Right cardiac atrium (tissue), 5 donors: ENCODE measurements around the gene NOTUM. TPM values are rescaled to one million over a fixed set of nuclear protein-coding genes. Genes with fewer than 3 reads are reported as not detected.

Experiments
- ATAC-seq, 2 donors: fragments of 200-7000 bp; cut with Tn5 transposase; one replicate each; pipeline versions ENCODE4 v1.8.0 to v1.9.1; 2020; ENCODE audit warnings: moderate library complexity in 2 of 2, mild to moderate bottlenecking in 1 of 2
- DNase-seq, 3 donors: peaks; one replicate each; pipeline ENCODE4 v3.0.0-alpha.2; 2020
- H3K27ac ChIP-seq: one replicate; pipeline ENCODE4 v1.5.1; 2013; ENCODE audit warnings: mild to moderate bottlenecking, low read length, control low read depth, moderate library complexity
- H3K27me3 ChIP-seq: one replicate; pipeline ENCODE4 v1.6.1; 2013; ENCODE audit not compliant: control insufficient read depth, insufficient read depth
- H3K4me1 ChIP-seq: one replicate; pipeline ENCODE4 v1.6.1; 2013; ENCODE audit warnings: low read length; ENCODE audit not compliant: control insufficient read depth, insufficient read depth
- H3K4me3 ChIP-seq: one replicate; pipeline ENCODE4 v1.5.1; 2013; ENCODE audit warnings: low read length, control low read depth
- H3K9me3 ChIP-seq: one replicate; pipeline ENCODE4 v1.6.1; 2013; ENCODE audit warnings: low read length; ENCODE audit not compliant: control insufficient read depth
- WGBS: extraction: QIAGEN DNeasy Blood & Tissue Kit; methylation state at CpG from one replicate; pipeline ENCODE4 v1.1.7; 2013; 5-methylcytosine and 5-hydroxymethylcytosine counted together
- intact Hi-C, 4 donors: fragments of 100-400 bp; cut with DNase I; formaldehyde crosslinking; loops; one replicate each; pipeline versions ENCODE4 v1.11.0 to v1.14.0; 2022 to 2023
- long read RNA-seq, 4 donors: library from polyadenylated mRNA; unstranded; transcript quantifications; one replicate each; pipeline ENCODE4 v2.0.0, GENCODE V29; 2020 to 2021
- polyA plus RNA-seq: library from polyadenylated mRNA; stranded (reverse); fragments of 200-250 nt; gene quantifications from one replicate; pipeline ENCODE4 v1.2.3, GENCODE V29; 2013
- total RNA-seq, 4 donors: library from RNA; stranded (reverse); fragmentation: NEBNext Ultra II Directional; extraction: Animal tissue kit (Norgen Biotek cat#: 25700); gene quantifications; one replicate each; pipeline ENCODE4 v1.2.1, GENCODE V29; 2021
- donor health status: healthy with polysubstance abuse.
- donor health status: DM: no; HTN: yes; CAD: no.
- donor health status: DM: no; HTN: no; CAD: no.
- donor health status: DM: no; HTN: yes; CAD: no; lungs with severe emphysema.
- donor health status: DM: yes; HTN: yes; CAD: no.

NOTUM gene
- total RNA-seq (not detected), polyA plus RNA-seq (0.05 TPM)
- long read RNA-seq, donor 1, result 0 reads
- long read RNA-seq, donor 2, result 0 reads
- long read RNA-seq, donor 3, result 0 reads
- long read RNA-seq, donor 4, partial matches to known transcripts, result 0 of 1 reads
- long read RNA-seq, donor 4, other reads (novel, unspliced or antisense), result 1 of 1 reads

DNA sequence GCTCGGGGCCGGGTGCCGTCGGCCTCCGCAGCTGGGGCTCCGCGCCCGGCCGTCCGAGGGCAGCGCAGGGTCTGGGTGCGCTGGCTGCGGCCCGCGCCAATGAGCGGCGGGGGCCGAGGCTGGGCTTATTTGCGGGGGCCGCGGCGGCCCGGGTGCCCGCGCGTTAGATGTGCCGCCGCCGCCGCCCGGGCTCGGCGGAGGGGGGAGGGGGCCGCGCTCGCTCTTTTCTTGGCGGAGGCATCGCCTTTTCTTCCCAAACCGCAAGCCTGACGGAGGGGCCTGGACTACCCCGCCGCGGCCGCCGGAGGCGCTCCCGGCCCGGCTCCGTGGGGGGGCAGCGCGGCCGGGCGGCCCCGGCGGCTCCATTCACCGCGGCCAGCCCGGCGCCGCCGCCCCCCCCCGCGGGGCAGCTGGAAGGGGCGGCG is at the start of gene NOTUM:
NOTUM (minus strand) TSS at position 101 of the 425 bp plus-strand sequence. CDS start 278 bp downstream, outside the sequence.
- H3K4me3 ChIP-seq, result peak within 1 kb of the TSS; percentile 50
- H3K27ac ChIP-seq, result no peak within 1 kb of the TSS
- DNase-seq (peak in 1 of 3 donors; percentile 58), ATAC-seq (no peak)
- no peaks in the 10 kb centered on the region for H3K27me3 ChIP-seq
- WGBS, result under 1% methylated on average over 61 of the region's 65 CpGs
- no peaks in the 10 kb centered on the region for H3K9me3 ChIP-seq
- intact Hi-C loops, result loop anchor here in 2 of 4 donors (5.0 kb wide), 2 partner anchors 56 to 61 kb away; partner anchors contain the start of genes CENPX (in 1 of the 2) and LRRC45 (in 1 of the 2)
- no peaks in the 10 kb centered on the region for H3K4me1 ChIP-seq

GRCh38 chr17:82009413-82009812 is 48.4 kb upstream of the NOTUM start:
- intact Hi-C loops, result no loop called here
- Histone ChIP-seq H3K9me3 (no peaks in the 10 kb centered on the region), H3K4me3 (no peak overlapping the region), H3K27ac (no peak overlapping the region), H3K4me1 (peaks cover 2% of the 10 kb centered on the region), H3K27me3 (no peaks in the 10 kb centered on the region)
- WGBS, result 92% methylated on average over 15 of the region's 15 CpGs
- DNase-seq (no peak), ATAC-seq (no peak)

DNA sequence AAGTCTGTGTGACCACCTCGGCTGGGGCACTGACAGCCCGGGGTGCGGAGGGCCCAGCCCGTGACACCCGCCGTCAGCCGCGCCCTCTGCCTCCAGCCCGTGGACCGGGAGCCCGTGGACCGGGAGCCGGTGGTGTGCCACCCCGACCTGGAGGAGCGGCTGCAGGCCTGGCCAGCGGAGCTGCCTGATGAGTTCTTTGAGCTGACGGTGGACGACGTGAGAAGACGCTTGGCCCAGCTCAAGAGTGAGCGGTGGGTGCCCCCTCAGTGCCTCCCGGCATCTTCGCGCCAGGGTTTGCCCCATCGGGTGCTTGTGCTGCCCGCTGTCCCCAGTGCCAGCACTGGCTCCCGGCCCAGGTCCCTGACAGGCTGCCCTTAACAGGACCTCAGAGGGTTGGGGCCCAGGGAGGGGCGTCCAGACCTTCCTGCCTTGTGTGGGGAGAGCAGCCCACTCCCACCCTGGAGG is 48.0 kb upstream of the NOTUM start:
- intact Hi-C loops, result no loop called here
- ATAC-seq, result no peak
- WGBS, result 92% methylated on average over 28 of the region's 28 CpGs
- DNase-seq, result no peak
- peaks cover under 1% of the 10 kb centered on the region for H3K4me1 ChIP-seq
- H3K27me3 ChIP-seq, result no peaks in the 10 kb centered on the region
- H3K9me3 ChIP-seq, result no peaks in the 10 kb centered on the region
- no peak overlapping the region for H3K27ac ChIP-seq
- no peak overlapping the region for H3K4me3 ChIP-seq

- ATAC-seq (no peak), DNase-seq (no peak)
- H3K27ac ChIP-seq, result no peak overlapping the region
- no peaks in the 10 kb centered on the region for H3K9me3 ChIP-seq
- H3K27me3 ChIP-seq, result no peaks in the 10 kb centered on the region
- no peaks in the 10 kb centered on the region for H3K4me1 ChIP-seq
- intact Hi-C loops, result no loop called here
- WGBS, result 82% methylated on average over 26 of the region's 26 CpGs
- H3K4me3 ChIP-seq, result no peak overlapping the region
These were observed 47.4 kb upstream of the NOTUM start for GRCh38 chr17:82008258-82008940.

DNA sequence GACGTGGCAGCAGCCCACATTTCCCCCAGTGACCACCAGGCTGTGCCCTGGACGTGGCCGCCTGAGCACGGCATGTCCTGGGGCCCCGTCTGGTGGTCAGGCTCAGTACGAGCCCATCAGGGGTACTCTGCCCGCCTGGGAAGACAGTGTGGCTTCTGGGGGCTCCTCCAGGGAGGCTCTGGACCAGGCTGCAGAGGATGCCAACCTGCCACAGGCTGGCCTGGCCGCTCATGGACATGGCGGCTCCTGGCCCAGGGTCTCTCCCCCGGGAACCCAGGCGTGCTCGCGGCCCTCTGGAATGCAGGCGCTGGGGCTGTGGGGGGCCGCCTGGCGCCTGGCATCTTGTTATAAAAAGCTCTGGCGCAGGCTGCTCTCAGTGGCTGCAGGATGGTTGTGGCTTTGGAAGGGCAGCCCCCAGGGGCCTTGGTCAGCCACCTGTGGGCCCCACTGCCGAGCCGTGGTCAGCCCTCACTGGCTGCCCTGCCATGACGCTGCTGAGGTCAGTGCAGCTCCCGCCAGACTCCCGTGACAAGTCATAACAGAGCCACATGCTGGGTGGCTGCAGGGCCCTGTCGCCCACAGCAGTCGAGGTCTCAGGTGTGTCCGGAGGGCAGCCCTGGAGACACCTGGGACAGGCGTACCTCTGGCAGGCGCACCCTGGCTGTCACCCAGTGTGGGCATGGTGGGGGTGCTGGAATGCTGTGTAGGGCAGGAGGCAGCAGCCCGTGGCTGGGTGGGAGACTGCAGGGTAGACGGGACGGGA is 46.7 kb upstream of the NOTUM start:
- WGBS, result 84% methylated on average over 30 of the region's 30 CpGs
- ATAC-seq, result no peak
- Histone ChIP-seq H3K9me3 (no peaks in the 10 kb centered on the region), H3K4me1 (no peaks in the 10 kb centered on the region), H3K4me3 (no peak overlapping the region), H3K27me3 (no peaks in the 10 kb centered on the region), H3K27ac (no peak overlapping the region)
- no peak for DNase-seq
- intact Hi-C loops, result no loop called here

DNA sequence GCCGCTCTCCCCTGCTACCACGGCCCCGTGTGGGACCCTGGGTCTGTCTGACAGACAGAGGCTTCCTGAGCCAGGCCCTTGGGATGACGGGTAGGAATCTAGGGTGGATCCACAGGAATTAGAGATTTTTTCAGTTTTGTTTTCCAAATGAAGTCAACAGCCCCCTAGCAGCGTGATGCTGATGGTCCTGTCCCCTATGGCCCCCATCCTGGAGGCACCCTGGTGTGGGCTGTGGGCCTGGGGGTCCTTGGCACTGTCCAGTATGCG is 46.2 kb upstream of the NOTUM start:
- H3K27ac ChIP-seq, result no peak overlapping the region
- intact Hi-C loops, result no loop called here
- no peaks in the 10 kb centered on the region for H3K27me3 ChIP-seq
- 85% methylated on average over 6 of the region's 6 CpGs for WGBS
- H3K9me3 ChIP-seq, result no peaks in the 10 kb centered on the region
- DNase-seq (no peak), ATAC-seq (no peak)
- no peaks in the 10 kb centered on the region for H3K4me1 ChIP-seq
- H3K4me3 ChIP-seq, result no peak overlapping the region

DNA sequence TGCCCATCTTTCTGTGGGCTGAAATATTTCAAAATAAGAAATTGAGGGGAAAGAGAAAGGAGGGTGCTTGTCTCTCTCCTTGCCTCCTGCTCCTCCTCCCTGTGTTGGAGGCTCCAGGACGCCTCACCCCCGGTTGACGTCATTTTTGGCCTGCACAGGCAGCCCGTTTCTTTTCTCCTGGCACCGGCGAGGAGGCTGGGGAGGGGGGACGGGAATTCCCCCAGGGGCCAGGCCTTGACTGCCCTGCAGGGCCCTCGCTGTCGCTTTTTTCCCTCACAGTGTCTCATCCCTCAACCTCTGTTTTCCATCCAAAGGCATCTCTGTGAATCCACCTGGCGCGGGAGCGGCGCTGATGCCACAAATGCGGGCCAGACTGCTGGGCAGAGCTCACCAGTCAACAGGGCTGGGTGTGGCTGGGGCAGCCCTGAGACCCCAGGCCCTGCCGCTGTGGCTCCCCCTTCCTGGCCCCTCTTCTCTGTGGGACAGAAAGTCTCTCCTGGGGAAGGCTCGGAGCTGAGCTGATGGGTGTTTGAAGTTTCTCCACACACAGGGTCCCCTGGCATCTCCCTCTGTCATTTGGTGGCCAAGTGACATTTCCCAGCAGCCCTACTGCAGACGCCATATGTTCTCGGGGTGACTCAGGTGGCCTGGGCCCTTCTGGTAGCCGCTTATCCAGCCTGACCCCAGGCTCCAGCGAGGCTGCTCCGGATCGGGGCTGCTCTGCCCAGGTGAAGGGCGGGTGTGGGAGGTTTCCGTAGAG is 45.7 kb upstream of the NOTUM start:
- Histone ChIP-seq H3K4me3 (no peak overlapping the region), H3K27ac (no peak overlapping the region), H3K9me3 (no peaks in the 10 kb centered on the region), H3K4me1 (no peaks in the 10 kb centered on the region), H3K27me3 (no peaks in the 10 kb centered on the region)
- peak in 1 of 3 donors; percentile 56 for DNase-seq
- peak in 1 of 2 donors; percentile 34 for ATAC-seq
- intact Hi-C loops, result no loop called here
- 66% methylated on average over 24 of the region's 24 CpGs for WGBS

DNA sequence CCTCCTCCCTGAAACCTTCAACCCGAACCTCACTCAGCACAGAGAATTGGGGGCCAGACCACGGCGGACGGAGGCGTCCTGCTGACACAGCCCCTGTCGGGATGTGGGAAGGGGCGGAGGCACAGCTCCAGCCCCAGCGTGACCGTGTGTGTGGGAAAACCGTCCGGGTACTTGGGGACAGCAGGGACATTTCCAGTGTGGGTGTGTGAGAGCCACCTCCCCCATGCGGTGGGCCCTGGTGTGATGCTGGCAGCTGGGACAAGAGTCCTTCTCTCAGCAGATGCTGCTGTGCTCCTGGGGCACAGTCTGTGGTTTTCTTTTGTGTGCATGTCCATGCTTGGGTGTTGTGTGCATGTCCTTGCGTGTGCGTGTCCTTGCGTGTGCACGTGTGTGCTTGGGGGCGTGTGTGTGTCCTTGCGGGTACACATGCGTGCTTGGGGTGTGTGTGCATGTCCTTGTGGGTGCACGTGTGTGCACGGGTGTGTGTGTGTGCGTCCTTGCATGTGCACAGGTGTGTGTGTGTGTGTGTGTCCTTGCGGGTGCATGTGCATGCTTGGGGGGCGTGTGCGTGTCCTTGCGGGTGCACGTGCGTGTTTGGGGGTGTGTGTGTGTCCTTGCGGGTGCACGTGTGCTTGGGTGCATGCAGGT is 44.8 kb upstream of the NOTUM start:
- Histone ChIP-seq H3K4me1 (no peaks in the 10 kb centered on the region), H3K27ac (no peak overlapping the region), H3K4me3 (no peak overlapping the region), H3K9me3 (no peaks in the 10 kb centered on the region), H3K27me3 (no peaks in the 10 kb centered on the region)
- intact Hi-C loops, result no loop called here
- DNase-seq (no peak), ATAC-seq (no peak)
- 85% methylated on average over 30 of the region's 30 CpGs for WGBS

- Histone ChIP-seq H3K4me1 (no peaks in the 10 kb centered on the region), H3K27ac (no peak overlapping the region), H3K27me3 (no peaks in the 10 kb centered on the region), H3K4me3 (no peak overlapping the region), H3K9me3 (no peaks in the 10 kb centered on the region)
- DNase-seq (no peak), ATAC-seq (no peak)
- intact Hi-C loops, result no loop called here
- WGBS, result 87% methylated on average over 41 of the region's 41 CpGs
These were observed 43.8 kb upstream of the NOTUM start for GRCh38 chr17:82004517-82005455.
